SK-N-SH (cell line): ENCODE results near the gene CTNNA3. TPM values are rescaled to one million over a fixed set of nuclear protein-coding genes. Genes with fewer than 3 reads are reported as not detected.
"Not testable (repeated sequence)": the region's sequence is repeated elsewhere in the genome, so short reads cannot be mapped to it uniquely, and the experiment has no call there.

Experiments
- CTCF ChIA-PET: fragments of 300-600, 350-600 bp; formaldehyde crosslinking; extraction: SDS; loops from one replicate; lab custom pipeline; 2021; lab: Yijun Ruan, JAX
- POLR2A ChIA-PET: fragments of 350-600 bp; sonication (Branson Sonifier 250); formaldehyde crosslinking; extraction: SDS; loops from one replicate; lab custom pipeline; 2020; ENCODE audit warnings: antibody characterized with exemption, inconsistent platforms; lab: Yijun Ruan, JAX
- DNase-seq: peaks from one replicate; pipeline ENCODE4 v3.0.0; 2012
- H2AFZ ChIP-seq: fragments of 200-600 bp; sonication (generic); 2 replicates; pipeline ENCODE4 v1.8.1; 2016; ENCODE audit warnings: antibody characterized with exemption, mild to moderate bottlenecking, low read depth
- H3F3A ChIP-seq: fragments of 200-600 bp; sonication (generic); replicated peaks from 2 replicates; pipeline ENCODE3; 2016; ENCODE audit warnings: antibody characterized with exemption, mild to moderate bottlenecking; ENCODE audit not compliant: insufficient read depth
- H3K27ac ChIP-seq, 2 experiments: fragments of 200-500 bp in 1 of 2; fragments of 200-600 bp in 1 of 2; sonication (Bioruptor generic) in 1 of 2; sonication (generic), shearing (Covaris generic) in 1 of 2; 2 replicates each; pipeline versions ENCODE4 v1.5.1 to v1.6.1; 2014 to 2016; ENCODE audit warnings: low read depth in 2 of 2, inconsistent platforms in 1 of 2, low read length in 1 of 2, mild to moderate bottlenecking in 1 of 2, mixed read lengths in 1 of 2
- H3K27me3 ChIP-seq: fragments of 200-600 bp; sonication (generic), shearing (Covaris generic); 2 replicates; pipeline ENCODE4 v1.6.1; 2016; ENCODE audit warnings: mixed run types; ENCODE audit not compliant: insufficient read depth
- H3K36me3 ChIP-seq, 2 experiments: fragments of 200-500 bp in 1 of 2; fragments of 200-600 bp in 1 of 2; sonication (Bioruptor generic) in 1 of 2; sonication (generic) in 1 of 2; replicated peaks in 1 of 2; 2 replicates each; pipeline versions ENCODE3 to v1.5.1; 2014 to 2016; ENCODE audit warnings: low read length in 1 of 2, mild to moderate bottlenecking in 1 of 2; ENCODE audit not compliant: insufficient read depth in 2 of 2, control insufficient read depth in 1 of 2
- H3K4me1 ChIP-seq, 2 experiments: fragments of 200-500 bp in 1 of 2; fragments of 200-600 bp in 1 of 2; sonication (Bioruptor generic) in 1 of 2; sonication (generic), shearing (Covaris generic) in 1 of 2; 2 replicates each; pipeline versions ENCODE4 v1.5.1 to v1.6.1; 2014 to 2016; ENCODE audit warnings: low read depth in 1 of 2, low read length in 1 of 2, mixed run types in 1 of 2; ENCODE audit not compliant: insufficient read depth in 2 of 2, control insufficient read depth in 1 of 2
- H3K4me2 ChIP-seq: fragments of 200-600 bp; sonication (generic), shearing (Covaris generic); 2 replicates; pipeline ENCODE4 v1.6.1; 2017; ENCODE audit warnings: mixed run types
- H3K4me3 ChIP-seq, 2 experiments: fragments of 200-500 bp in 1 of 2; fragments of 200-600 bp in 1 of 2; sonication (Bioruptor generic) in 1 of 2; sonication (generic), shearing (Covaris generic) in 1 of 2; 2 replicates each; pipeline versions ENCODE4 v1.5.1 to v1.8.1; 2014 to 2016; ENCODE audit warnings: low read depth in 2 of 2, inconsistent platforms in 1 of 2, low read length in 1 of 2, mild to moderate bottlenecking in 1 of 2, mixed read lengths in 1 of 2, moderate library complexity in 1 of 2
- H3K79me2 ChIP-seq: fragments of 200-600 bp; sonication (generic); 2 replicates; pipeline ENCODE4 v1.8.1; 2017; ENCODE audit warnings: mild to moderate bottlenecking; ENCODE audit not compliant: insufficient read depth
- H3K9ac ChIP-seq: fragments of 200-600 bp; sonication (generic); 2 replicates; pipeline ENCODE4 v1.6.1; 2017; ENCODE audit warnings: mixed run types
- H3K9me2 ChIP-seq: fragments of 200-600 bp; sonication (generic); 2 replicates; pipeline ENCODE4 v1.6.1; 2017; ENCODE audit warnings: mixed run types
- H3K9me3 ChIP-seq: fragments of 200-600 bp; sonication (generic); 2 replicates; pipeline ENCODE4 v1.6.1; 2017; ENCODE audit warnings: mixed run types, mild to moderate bottlenecking, moderate library complexity
- H4K20me1 ChIP-seq: fragments of 200-600 bp; sonication (generic); 2 replicates; pipeline ENCODE4 v1.6.1; 2017; ENCODE audit warnings: mild to moderate bottlenecking, mixed run types; ENCODE audit not compliant: insufficient read depth
- CTCF ChIP-seq: fragments of 200-600 bp; sonication (generic); IDR thresholded peaks from 2 replicates; pipeline ENCODE4 v1.6.1; 2017; ENCODE audit warnings: antibody characterized with exemption, mild to moderate bottlenecking, moderate library complexity
- ELF1 ChIP-seq: IDR thresholded peaks from 2 replicates; pipeline ENCODE4 v1.4.0; 2012
- EP300 ChIP-seq, 2 experiments: IDR thresholded peaks; 2 replicates each; pipeline versions ENCODE4 v1.4.0 to v1.6.1; 2012; ENCODE audit warnings: borderline replicate concordance in 1 of 2, low read depth in 1 of 2, low read length in 1 of 2
- FOSL2 ChIP-seq: IDR thresholded peaks from 2 replicates; pipeline ENCODE4 v1.4.0; 2012; ENCODE audit warnings: low read depth, mild to moderate bottlenecking, moderate library complexity, borderline replicate concordance
- FOXJ3 ChIP-seq: sonication (generic); formaldehyde crosslinking; IDR thresholded peaks from 2 replicates; pipeline ENCODE4 v1.5.1; 2020; ENCODE audit warnings: mild to moderate bottlenecking, missing genetic modification reagents
- GABPA ChIP-seq: IDR thresholded peaks from 2 replicates; pipeline ENCODE4 v1.4.0; 2012; ENCODE audit warnings: low read depth, mild to moderate bottlenecking
- IRF3 ChIP-seq: fragments of 150-350 bp; IDR thresholded peaks from 2 replicates; pipeline ENCODE4 v1.6.1; 2016; ENCODE audit warnings: mild to moderate bottlenecking, low read depth, low read length
- NFIC ChIP-seq: IDR thresholded peaks from 2 replicates; pipeline ENCODE4 v1.4.0; 2012; ENCODE audit warnings: borderline replicate concordance
- POLR2AphosphoS5 ChIP-seq: IDR thresholded peaks from 2 replicates; pipeline ENCODE4 v1.6.1; 2012; ENCODE audit warnings: low read depth, low read length
- RAD21 ChIP-seq: IDR thresholded peaks from 2 replicates; pipeline ENCODE4 v1.6.1; 2012; ENCODE audit warnings: mild to moderate bottlenecking, low read length
- RCOR1 ChIP-seq: fragments of 150-350 bp; IDR thresholded peaks from 2 replicates; pipeline ENCODE4 v1.6.1; 2017; ENCODE audit warnings: antibody characterized with exemption, low read length
- RFX5 ChIP-seq: IDR thresholded peaks from 2 replicates; pipeline ENCODE4 v1.6.1; 2012; ENCODE audit warnings: mild to moderate bottlenecking, improper control_type of control experiment, low read length
- TEAD4 ChIP-seq: IDR thresholded peaks from 2 replicates; pipeline ENCODE4 v1.4.0; 2012; ENCODE audit warnings: mild to moderate bottlenecking, borderline replicate concordance; ENCODE audit not compliant: insufficient read depth
- USF1 ChIP-seq: IDR thresholded peaks from 2 replicates; pipeline ENCODE4 v1.4.0; 2012; ENCODE audit warnings: low read depth, borderline replicate concordance
- WGBS: methylation state at CpG from one replicate; pipeline ENCODE4 v1.1.6; 2017; ENCODE audit warnings: low lambda C conversion rate; 5-methylcytosine and 5-hydroxymethylcytosine counted together
- polyA plus RNA-seq, 3 experiments: library from polyadenylated mRNA; depleted of rRNA; stranded (reverse); fragments of >200 nt; gene quantifications; 2 replicates each; pipeline ENCODE4 v1.2.3, GENCODE V29; 2012
- TF ChIP-seq, protein P1 (sequence below): IDR thresholded peaks from 2 replicates; pipeline ENCODE4 v1.6.1; 2012; ENCODE audit warnings: mild to moderate bottlenecking, low read depth, low read length, moderate library complexity
- TF ChIP-seq, protein P2 (sequence below): IDR thresholded peaks from 2 replicates; pipeline ENCODE4 v1.4.0; 2012; ENCODE audit warnings: low read depth, borderline replicate concordance

Gene CTNNA3
- polyA plus RNA-seq, 1 of the 3 experiments (the other 2 are of a cell fraction) = not detected

- TF ChIP-seq, protein P1, sequence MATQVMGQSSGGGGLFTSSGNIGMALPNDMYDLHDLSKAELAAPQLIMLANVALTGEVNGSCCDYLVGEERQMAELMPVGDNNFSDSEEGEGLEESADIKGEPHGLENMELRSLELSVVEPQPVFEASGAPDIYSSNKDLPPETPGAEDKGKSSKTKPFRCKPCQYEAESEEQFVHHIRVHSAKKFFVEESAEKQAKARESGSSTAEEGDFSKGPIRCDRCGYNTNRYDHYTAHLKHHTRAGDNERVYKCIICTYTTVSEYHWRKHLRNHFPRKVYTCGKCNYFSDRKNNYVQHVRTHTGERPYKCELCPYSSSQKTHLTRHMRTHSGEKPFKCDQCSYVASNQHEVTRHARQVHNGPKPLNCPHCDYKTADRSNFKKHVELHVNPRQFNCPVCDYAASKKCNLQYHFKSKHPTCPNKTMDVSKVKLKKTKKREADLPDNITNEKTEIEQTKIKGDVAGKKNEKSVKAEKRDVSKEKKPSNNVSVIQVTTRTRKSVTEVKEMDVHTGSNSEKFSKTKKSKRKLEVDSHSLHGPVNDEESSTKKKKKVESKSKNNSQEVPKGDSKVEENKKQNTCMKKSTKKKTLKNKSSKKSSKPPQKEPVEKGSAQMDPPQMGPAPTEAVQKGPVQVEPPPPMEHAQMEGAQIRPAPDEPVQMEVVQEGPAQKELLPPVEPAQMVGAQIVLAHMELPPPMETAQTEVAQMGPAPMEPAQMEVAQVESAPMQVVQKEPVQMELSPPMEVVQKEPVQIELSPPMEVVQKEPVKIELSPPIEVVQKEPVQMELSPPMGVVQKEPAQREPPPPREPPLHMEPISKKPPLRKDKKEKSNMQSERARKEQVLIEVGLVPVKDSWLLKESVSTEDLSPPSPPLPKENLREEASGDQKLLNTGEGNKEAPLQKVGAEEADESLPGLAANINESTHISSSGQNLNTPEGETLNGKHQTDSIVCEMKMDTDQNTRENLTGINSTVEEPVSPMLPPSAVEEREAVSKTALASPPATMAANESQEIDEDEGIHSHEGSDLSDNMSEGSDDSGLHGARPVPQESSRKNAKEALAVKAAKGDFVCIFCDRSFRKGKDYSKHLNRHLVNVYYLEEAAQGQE = no peak
- TF ChIP-seq, protein P2, sequence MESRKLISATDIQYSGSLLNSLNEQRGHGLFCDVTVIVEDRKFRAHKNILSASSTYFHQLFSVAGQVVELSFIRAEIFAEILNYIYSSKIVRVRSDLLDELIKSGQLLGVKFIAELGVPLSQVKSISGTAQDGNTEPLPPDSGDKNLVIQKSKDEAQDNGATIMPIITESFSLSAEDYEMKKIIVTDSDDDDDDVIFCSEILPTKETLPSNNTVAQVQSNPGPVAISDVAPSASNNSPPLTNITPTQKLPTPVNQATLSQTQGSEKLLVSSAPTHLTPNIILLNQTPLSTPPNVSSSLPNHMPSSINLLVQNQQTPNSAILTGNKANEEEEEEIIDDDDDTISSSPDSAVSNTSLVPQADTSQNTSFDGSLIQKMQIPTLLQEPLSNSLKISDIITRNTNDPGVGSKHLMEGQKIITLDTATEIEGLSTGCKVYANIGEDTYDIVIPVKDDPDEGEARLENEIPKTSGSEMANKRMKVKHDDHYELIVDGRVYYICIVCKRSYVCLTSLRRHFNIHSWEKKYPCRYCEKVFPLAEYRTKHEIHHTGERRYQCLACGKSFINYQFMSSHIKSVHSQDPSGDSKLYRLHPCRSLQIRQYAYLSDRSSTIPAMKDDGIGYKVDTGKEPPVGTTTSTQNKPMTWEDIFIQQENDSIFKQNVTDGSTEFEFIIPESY = no peak
- TF ChIP-seq GABPA = no peak
- no peak for TF ChIP-seq IRF3
Measured at GRCh38 chr10:67705921-67706320, 9.9 kb upstream of the CTNNA3 start (continued).

DNA sequence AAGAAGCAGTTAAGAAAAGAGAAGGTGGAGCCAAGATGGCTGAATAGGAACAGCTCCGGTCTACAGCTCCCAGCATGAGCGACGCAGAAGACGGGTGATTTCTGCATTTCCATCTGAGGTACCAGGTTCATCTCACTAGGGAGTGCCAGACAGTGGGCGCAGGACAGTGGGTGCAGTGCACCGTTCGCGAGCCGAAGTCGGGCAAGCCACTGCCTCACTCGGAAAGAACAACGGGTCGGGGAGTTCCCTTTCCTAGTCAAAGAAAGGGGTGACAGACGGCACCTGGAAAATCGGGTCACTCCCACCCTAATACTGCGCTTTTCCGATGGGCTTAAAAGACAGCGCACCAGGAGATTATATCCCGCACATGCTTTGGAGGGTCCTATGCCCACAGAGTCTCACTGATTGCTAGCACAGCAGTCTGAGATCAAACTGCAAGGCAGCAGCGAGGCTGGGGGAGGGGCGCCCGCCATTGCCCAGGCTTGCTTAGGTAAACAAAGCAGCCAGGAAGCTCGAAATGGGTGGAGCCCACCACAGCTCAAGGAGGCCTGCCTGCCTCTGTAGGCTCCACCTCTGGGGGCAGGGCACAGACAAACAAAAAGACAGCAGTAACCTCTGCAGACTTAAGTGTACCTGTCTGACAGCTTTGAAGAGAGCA, 3.7 kb upstream of the CTNNA3 start:
- 0 out of 2 replicates have a peak, but pooled peaks cover 12% of the 10 kb centered on the region for H3K27me3 ChIP-seq
- H3K4me1 ChIP-seq, H3K4me2 ChIP-seq, H3K79me2 ChIP-seq, H3K9ac ChIP-seq, DNase-seq, POLR2A ChIA-PET, H3F3A ChIP-seq, H3K36me3 ChIP-seq, H3K9me3 ChIP-seq, H3K4me3 ChIP-seq, H4K20me1 ChIP-seq, H3K9me2 ChIP-seq, H3K27ac ChIP-seq, H2AFZ ChIP-seq: not testable (repeated sequence)
- WGBS = 66% methylated on average over 17 of the region's 23 CpGs
- CTCF ChIA-PET = interaction anchor here (8.5 kb wide), 1 partner anchor 78 kb away, joined by 185 read pairs; no protein-coding TSS in a partner anchor

DNA sequence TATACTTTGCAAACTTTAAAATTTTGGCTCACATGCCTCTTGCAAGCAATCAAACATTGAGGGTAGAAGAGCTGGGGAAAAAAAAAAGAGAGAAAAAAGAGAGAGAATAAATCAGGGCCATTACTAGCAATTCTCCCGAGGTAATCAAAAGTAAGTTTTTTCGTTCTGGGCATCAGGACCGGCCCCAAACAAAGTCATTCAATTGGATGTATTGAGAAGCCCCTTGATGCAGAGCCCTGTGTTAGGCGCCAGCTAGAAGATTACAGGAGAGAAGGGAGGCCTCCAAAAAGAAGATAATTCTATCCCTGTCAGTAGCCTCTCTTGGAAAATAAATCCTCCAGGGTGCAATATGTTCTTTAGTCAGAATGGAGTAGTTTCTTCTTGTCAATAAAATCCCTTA, 2.2 kb upstream of the CTNNA3 start:
- no peak for DNase-seq
- Histone ChIP-seq H2AFZ (no peak overlapping the region), H3F3A (no peaks in the 10 kb centered on the region), H3K9me2 (no peaks in the 10 kb centered on the region), H3K4me3 (no peak overlapping the region), H3K9ac (no peak overlapping the region), H3K9me3 (no peaks in the 10 kb centered on the region), H4K20me1 (no peaks in the 10 kb centered on the region), H3K27ac (no peak overlapping the region), H3K4me2 (no peak overlapping the region), H3K36me3 (no peaks in the 10 kb centered on the region), H3K27me3 (0 out of 2 replicates have a peak, but pooled peaks cover 12% of the 10 kb centered on the region), H3K79me2 (no peaks in the 10 kb centered on the region), H3K4me1 (no peaks in the 10 kb centered on the region)
- ChIA-PET POLR2A (no interaction called here), CTCF (interaction anchor here (0.8 to 8.5 kb wide), 24 partner anchors 9 to 627 kb away, joined by 3 to 185 read pairs (median 10); no protein-coding TSS in a partner anchor)
- WGBS = 26% methylated on average over 4 of the region's 4 CpGs
- TF ChIP-seq RCOR1 = no peak
- TF ChIP-seq TEAD4 = no peak
- no peak for TF ChIP-seq USF1
- TF ChIP-seq CTCF = no peak
- TF ChIP-seq FOXJ3 (CRISPR knock-in tag) = no peak
- TF ChIP-seq RAD21 = no peak
- no peak for TF ChIP-seq GABPA
- no peak for TF ChIP-seq FOSL2
- TF ChIP-seq NFIC = no peak
- TF ChIP-seq EP300 (IDR thresholded peaks at IDR 0.05; ENCODE audit: borderline replicate concordance in 1 of 2, low read depth in 1 of 2, low read length in 1 of 2) = no peak
- no peak for TF ChIP-seq RFX5
- TF ChIP-seq ELF1 = no peak
- no peak for TF ChIP-seq POLR2AphosphoS5
